Pancreas (tissue), 10 donors: Measurements from ENCODE around the gene FMNL2. TPM values are rescaled to one million over a fixed set of nuclear protein-coding genes. Genes with fewer than 3 reads are reported as not detected.

Source experiments
- ATAC-seq, 4 donors: fragments of 200-7000 bp; cut with Tn5 transposase; one replicate each; pipeline versions ENCODE4 v1.8.0 to v1.9.1; 2020; ENCODE audit warnings: mild to moderate bottlenecking in 4 of 4, moderate library complexity in 4 of 4
- DNase-seq, 6 donors: peaks; one replicate each; pipeline ENCODE4 v3.0.0-alpha.2; 2020
- FAIRE-seq: peaks from 2 replicates; lab custom pipeline; 2012; peaks lifted over from hg19 to GRCh38; lab: Jason Lieb, UNC
- H3K27ac ChIP-seq, 4 donors: fragments of 200-600 bp; sonication (generic); 1 replicate in 3 of 4; 2 replicates in 1 of 4; pipeline versions ENCODE4 v1.5.0 to v1.8.0; 2020
- H3K27me3 ChIP-seq, 4 donors: fragments of 200-600 bp; one replicate each; pipeline ENCODE4 v1.8.0; 2021
- H3K36me3 ChIP-seq, 3 donors: fragments of 200-600 bp; sonication (generic) in 1 of 3; one replicate each; pipeline versions ENCODE4 v1.5.0 to v1.8.0; 2020 to 2021
- H3K4me1 ChIP-seq, 3 donors: fragments of 200-600 bp; one replicate each; pipeline ENCODE4 v1.8.0; 2021
- H3K4me3 ChIP-seq, 4 donors: fragments of 200-600 bp; sonication (generic) in 2 of 4; one replicate each; pipeline versions ENCODE4 v1.5.0 to v1.8.0; 2020 to 2021
- H3K9me3 ChIP-seq, 4 donors: fragments of 200-600 bp; one replicate each; pipeline ENCODE4 v1.8.0; 2021
- CTCF ChIP-seq, 4 donors: fragments of 200-600 bp; sonication (generic) in 3 of 4; IDR thresholded peaks; one replicate each; pipeline versions ENCODE4 v1.5.0 to v1.8.0; 2021; ENCODE audit warnings: antibody characterized with exemption in 4 of 4
- WGBS, 2 donors: extraction: QIAGEN DNeasy Blood & Tissue Kit; methylation state at CpG; one replicate each; pipeline ENCODE4 v1.1.7; 2013; 5-methylcytosine and 5-hydroxymethylcytosine counted together
- intact Hi-C, 3 donors: fragments of 100-400 bp; cut with DNase I; formaldehyde crosslinking; loops; one replicate each; pipeline versions ENCODE4 v1.11.1 to v1.14.2; 2022
- polyA plus RNA-seq, 2 donors: library from polyadenylated mRNA; stranded (reverse); fragments of 200-250 nt; gene quantifications; one replicate each; pipeline ENCODE4 v1.2.3, GENCODE V29; 2013
- total RNA-seq, 6 donors: library from RNA; stranded (reverse); fragmentation: NEBNext Ultra II Directional in 4 of 6; extraction: Animal tissue kit (Norgen Biotek cat#: 25700) in 4 of 6; gene quantifications; one replicate each; pipeline versions ENCODE4 v1.2.1 to v1.2.4, GENCODE V29; 2021 to 2023
- donor health status: healthy with polysubstance abuse.
- donor health status: DM: no; HTN: no; CAD: no; lungs with moderate emphysema.
- donor health status: DM: no; HTN: no; CAD: no.
- donor health status: control.
- donor health status: control.
- donor health status: Bipolar disorder and iron deficiency.
- donor health status: DM: yes; HTN: yes; CAD: no.
- donor health status: DM: no; HTN: no; CAD: no.
- donor health status: DM: no; HTN: no; CAD: no.
- donor health status: DM: yes; HTN: yes; CAD: no.

The FMNL2 gene
- total and polyA plus RNA-seq, 8 donors: 7.5 to 22.3 (median 11.3) TPM

- Histone ChIP-seq H3K36me3 (peaks cover 0 to 4% (median 0%) of the 10 kb centered on the region in 3 donors), H3K27ac (no peak overlapping the region), H3K9me3 (no peaks in the 10 kb centered on the region), H3K4me3 (no peak overlapping the region), H3K4me1 (no peaks in the 10 kb centered on the region), H3K27me3 (no peaks in the 10 kb centered on the region)
- intact Hi-C loops: no loop called here
- no peak for DNase-seq
- FAIRE-seq: peak; percentile 39
- 0 to 1% methylated on average over 1 of the region's 1 CpG for WGBS, 2 donors
- peak in 3 of 4 donors; percentile 33 to 46 (median 35) for TF ChIP-seq CTCF (IDR thresholded peaks at IDR 0.05)
- ATAC-seq: peak in 3 of 4 donors; percentile 68 to 82 (median 78)
Measured at GRCh38 chr2:152627351-152627957, 292.5 kb downstream of the FMNL2 start.

- TF ChIP-seq CTCF (IDR thresholded peaks at IDR 0.05): no peak
- no peak overlapping the region for H3K27ac ChIP-seq
- no peak for DNase-seq
- H3K27me3 ChIP-seq: no peaks in the 10 kb centered on the region
- peaks cover 0 to 4% (median 0%) of the 10 kb centered on the region in 3 donors for H3K36me3 ChIP-seq
- H3K9me3 ChIP-seq: no peaks in the 10 kb centered on the region
- no peaks in the 10 kb centered on the region for H3K4me1 ChIP-seq
- no peak for ATAC-seq
- 75 to 78% methylated on average over 1 of the region's 1 CpG for WGBS, 2 donors
- intact Hi-C loops: no loop called here
- FAIRE-seq: no peak
- H3K4me3 ChIP-seq: no peak overlapping the region
Measured at GRCh38 chr2:152629202-152629601, 294.2 kb downstream of the FMNL2 start.

- DNase-seq (no peak), FAIRE-seq (no peak), ATAC-seq (no peak)
- 78 to 83% methylated on average over 4 of the region's 4 CpGs for WGBS, 2 donors
- intact Hi-C loops: loop anchor here (10.0 kb wide), 2 partner anchors 446 to 596 kb away; no protein-coding TSS in a partner anchor
- Histone ChIP-seq H3K27ac (no peak overlapping the region), H3K4me1 (no peaks in the 10 kb centered on the region), H3K27me3 (no peaks in the 10 kb centered on the region), H3K9me3 (no peaks in the 10 kb centered on the region), H3K4me3 (no peak overlapping the region), H3K36me3 (peaks cover 0 to 4% (median 0%) of the 10 kb centered on the region in 3 donors)
- TF ChIP-seq CTCF (IDR thresholded peaks at IDR 0.05): no peak
Measured at GRCh38 chr2:152630466-152630865, 295.5 kb downstream of the FMNL2 start.

- DNase-seq (no peak), FAIRE-seq (no peak), ATAC-seq (no peak)
- WGBS, 2 donors: 82 to 84% methylated on average over 3 of the region's 3 CpGs
- intact Hi-C loops: loop anchor here (10.0 kb wide), 2 partner anchors 448 to 598 kb away; no protein-coding TSS in a partner anchor
- no peaks in the 10 kb centered on the region for H3K27me3 ChIP-seq
- H3K27ac ChIP-seq: no peak overlapping the region
- no peak overlapping the region for H3K4me3 ChIP-seq
- no peaks in the 10 kb centered on the region for H3K9me3 ChIP-seq
- H3K4me1 ChIP-seq: no peaks in the 10 kb centered on the region
- TF ChIP-seq CTCF (IDR thresholded peaks at IDR 0.05): no peak
- H3K36me3 ChIP-seq: peaks cover 0 to 4% (median 0%) of the 10 kb centered on the region in 3 donors
Measured at GRCh38 chr2:152632736-152633135, 297.8 kb downstream of the FMNL2 start.
